Loucy (cell line): ENCODE results near the gene TCEAL2.
A peak's percentile ranks its signal among the peaks of the same experiment; 100 is the strongest.

Experiments
- H2AFZ ChIP-seq: fragments of 200-600 bp; sonication (generic); 2 replicates; pipeline ENCODE4 v1.6.0; 2016; ENCODE audit warnings: antibody characterized with exemption, mild to moderate bottlenecking, low read length, moderate library complexity
- H3F3A ChIP-seq: fragments of 200-600 bp; 2 replicates; pipeline ENCODE4 v1.6.0; 2016; ENCODE audit warnings: antibody characterized with exemption, low read depth, mild to moderate bottlenecking
- H3K27me3 ChIP-seq: fragments of 200-600 bp; sonication (generic); 2 replicates; pipeline ENCODE4 v1.6.1; 2014; ENCODE audit warnings: low read length, mild to moderate bottlenecking; ENCODE audit not compliant: insufficient read depth, poor library complexity, severe bottlenecking
- H3K36me3 ChIP-seq: fragments of 200-600 bp; sonication (generic); 2 replicates; pipeline ENCODE4 v1.6.1; 2016; ENCODE audit warnings: low read length; ENCODE audit not compliant: insufficient read depth
- H3K4me1 ChIP-seq: fragments of 200-600 bp; sonication (generic); 2 replicates; pipeline ENCODE4 v1.5.1; 2014; ENCODE audit warnings: low read length, mild to moderate bottlenecking; ENCODE audit not compliant: insufficient read depth, poor library complexity, severe bottlenecking
- H3K4me2 ChIP-seq: fragments of 200-600 bp; sonication (generic); 2 replicates; pipeline ENCODE4 v1.6.0; 2014; ENCODE audit warnings: antibody characterized with exemption, low read length, low read depth, mild to moderate bottlenecking; ENCODE audit not compliant: poor library complexity, severe bottlenecking
- H3K4me3 ChIP-seq: fragments of 200-600 bp; sonication (generic); 2 replicates; pipeline ENCODE4 v1.5.1; 2014; ENCODE audit warnings: low read length, mild to moderate bottlenecking, mixed read lengths; ENCODE audit not compliant: poor library complexity, severe bottlenecking
- H3K79me2 ChIP-seq: fragments of 200-600 bp; sonication (generic); 2 replicates; pipeline ENCODE4 v1.6.1; 2014; ENCODE audit warnings: low read length; ENCODE audit not compliant: insufficient read depth
- H3K9ac ChIP-seq: fragments of 200-600 bp; sonication (generic); 2 replicates; pipeline ENCODE4 v1.6.0; 2014; ENCODE audit warnings: mild to moderate bottlenecking, low read depth, low read length, moderate library complexity; ENCODE audit not compliant: poor library complexity, severe bottlenecking
- H3K9me2 ChIP-seq: fragments of 200-600 bp; sonication (generic); replicated peaks from 2 replicates; pipeline ENCODE4 v1.6.1; 2016; ENCODE audit warnings: low read depth, low read length, mixed read lengths
- H3K9me3 ChIP-seq: fragments of 200-600 bp; sonication (generic); 2 replicates; pipeline ENCODE4 v1.6.1; 2014; ENCODE audit warnings: mild to moderate bottlenecking, antibody characterized with exemption, low read length, low read depth; ENCODE audit not compliant: insufficient read depth
- H4K20me1 ChIP-seq: fragments of 200-600 bp; sonication (generic); 2 replicates; pipeline ENCODE4 v1.6.0; 2014; ENCODE audit warnings: antibody characterized with exemption, low read length, mild to moderate bottlenecking; ENCODE audit not compliant: insufficient read depth, poor library complexity, severe bottlenecking
- CTCF ChIP-seq: fragments of 200-600 bp; sonication (generic); conservative IDR thresholded peaks from 2 replicates; pipeline ENCODE4 v1.5.1; 2014; ENCODE audit warnings: mild to moderate bottlenecking, antibody characterized with exemption, low read length
- EZH2phosphoT487 ChIP-seq: fragments of 200-600 bp; IDR thresholded peaks from 2 replicates; pipeline ENCODE4 v1.6.1; 2018; ENCODE audit warnings: antibody characterized with exemption, mild to moderate bottlenecking, moderate library complexity, borderline replicate concordance

The TCEAL2 gene

GRCh38 chrX:102154218-102154860, 28.9 kb downstream of the TCEAL2 start:
- Histone ChIP-seq H3F3A (no peaks in the 10 kb centered on the region), H3K4me2 (no peak overlapping the region), H3K36me3 (no peaks in the 10 kb centered on the region), H3K9me3 (no peaks in the 10 kb centered on the region), H3K9ac (no peak overlapping the region), H4K20me1 (no peaks in the 10 kb centered on the region), H3K4me3 (no peak overlapping the region), H2AFZ (no peak overlapping the region), H3K4me1 (no peaks in the 10 kb centered on the region), H3K27me3 (no peaks in the 10 kb centered on the region), H3K9me2 (no peaks in the 10 kb centered on the region), H3K79me2 (no peaks in the 10 kb centered on the region)
- TF ChIP-seq CTCF (peak; percentile 27), EZH2phosphoT487 (no peak)

- H3K4me3 ChIP-seq, result no peak overlapping the region
- H3K9me2 ChIP-seq, result no peaks in the 10 kb centered on the region
- H3F3A ChIP-seq, result no peaks in the 10 kb centered on the region
- H3K36me3 ChIP-seq, result no peaks in the 10 kb centered on the region
- no peak for TF ChIP-seq EZH2phosphoT487
- no peak for TF ChIP-seq CTCF
- H2AFZ ChIP-seq, result no peak overlapping the region
- no peak overlapping the region for H3K4me2 ChIP-seq
- H4K20me1 ChIP-seq, result no peaks in the 10 kb centered on the region
- H3K9me3 ChIP-seq, result no peaks in the 10 kb centered on the region
- H3K4me1 ChIP-seq, result no peaks in the 10 kb centered on the region
- H3K9ac ChIP-seq, result no peak overlapping the region
- H3K79me2 ChIP-seq, result no peaks in the 10 kb centered on the region
- H3K27me3 ChIP-seq, result no peaks in the 10 kb centered on the region
Observed at GRCh38 chrX:102154900-102155805, 29.7 kb downstream of the TCEAL2 start.

- Histone ChIP-seq H3K4me1 (no peaks in the 10 kb centered on the region), H3K4me2 (no peak within 1 kb of the TSS), H3K79me2 (no peaks in the 10 kb centered on the region), H3K9me2 (no peaks in the 10 kb centered on the region), H3K4me3 (no peak within 1 kb of the TSS), H3K9me3 (no peaks in the 10 kb centered on the region), H3F3A (no peaks in the 10 kb centered on the region), H3K27me3 (no peaks in the 10 kb centered on the region), H4K20me1 (no peaks in the 10 kb centered on the region), H3K36me3 (no peaks in the 10 kb centered on the region), H3K9ac (no peak within 1 kb of the TSS), H2AFZ (no peak within 1 kb of the TSS)
- TF ChIP-seq EZH2phosphoT487, result no peak
- TF ChIP-seq CTCF, result no peak
Observed at GRCh38 chrX:102155806-102156179, 30.3 kb downstream of the TCEAL2 start, which contains the start of gene BEX5. Gene BEX5, minus strand, starts transcription at chrX:102155977. Its CDS starts 1,712 bp downstream, at chrX:102154265.
